Tibial nerve (tissue), 4 donors: ENCODE results near the gene C1orf105.
A peak's percentile ranks its signal among the peaks of the same experiment; 100 is the strongest.

Experiments used
- EP300 ChIP-seq, 2 donors: sonication (generic); formaldehyde crosslinking; IDR thresholded peaks; one replicate each; pipeline ENCODE4 v1.6.1; 2017; ENCODE audit warnings: antibody characterized with exemption in 2 of 2, mild to moderate bottlenecking in 1 of 2
- POLR2A ChIP-seq, 2 donors: fragments of 450-650 bp; IDR thresholded peaks; one replicate each; pipeline ENCODE4 v1.6.1; 2017; ENCODE audit warnings: antibody characterized with exemption in 2 of 2, mild to moderate bottlenecking in 2 of 2, moderate library complexity in 2 of 2
- TF ChIP-seq, protein P1 (sequence below), 5 experiments: fragments of 200-600 bp in 3 of 5; fragments of 450-650 bp in 2 of 5; sonication (generic) in 3 of 5; IDR thresholded peaks; one replicate each; pipeline ENCODE4 v1.5.1; 2016 to 2019; ENCODE audit warnings: antibody characterized with exemption in 5 of 5, mild to moderate bottlenecking in 3 of 5, moderate library complexity in 2 of 5

DNA sequence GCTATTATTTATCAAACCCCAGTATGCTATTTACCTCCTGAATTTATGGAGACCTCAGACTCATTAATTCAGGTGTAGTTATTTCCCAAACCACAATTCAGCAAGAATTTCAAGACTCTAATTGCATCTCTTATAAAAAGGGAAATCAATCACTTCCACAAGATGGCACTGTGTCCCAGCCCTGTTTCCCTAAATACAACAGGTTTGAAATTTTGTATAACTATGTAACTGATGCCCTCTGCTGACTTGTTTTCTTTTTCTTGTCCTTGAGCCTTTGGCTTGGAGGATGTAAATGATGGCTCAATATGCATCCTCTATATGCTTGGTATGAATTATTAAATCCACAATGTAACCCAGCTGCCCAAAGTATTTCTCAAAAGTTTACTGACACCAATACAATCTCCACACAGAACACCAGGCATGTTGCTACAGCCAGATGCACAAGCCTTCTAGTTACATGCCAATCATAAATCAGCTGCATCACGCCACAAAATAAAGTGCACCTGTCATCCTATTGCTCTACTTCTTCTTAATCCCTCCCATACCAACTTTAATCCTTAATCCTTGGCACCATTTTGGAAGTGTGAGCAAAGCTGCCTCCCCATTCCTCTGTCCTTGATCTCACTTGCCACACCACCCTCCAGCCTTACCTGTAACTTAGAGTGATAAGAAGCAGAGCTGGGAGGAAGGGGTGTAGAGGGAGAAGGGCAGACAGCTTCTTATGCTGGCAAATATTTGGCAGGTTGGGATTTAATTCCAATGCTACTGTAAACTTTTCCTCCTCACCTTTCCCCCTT is 9.0 kb downstream of the C1orf105 start:
- TF ChIP-seq, protein P1, sequence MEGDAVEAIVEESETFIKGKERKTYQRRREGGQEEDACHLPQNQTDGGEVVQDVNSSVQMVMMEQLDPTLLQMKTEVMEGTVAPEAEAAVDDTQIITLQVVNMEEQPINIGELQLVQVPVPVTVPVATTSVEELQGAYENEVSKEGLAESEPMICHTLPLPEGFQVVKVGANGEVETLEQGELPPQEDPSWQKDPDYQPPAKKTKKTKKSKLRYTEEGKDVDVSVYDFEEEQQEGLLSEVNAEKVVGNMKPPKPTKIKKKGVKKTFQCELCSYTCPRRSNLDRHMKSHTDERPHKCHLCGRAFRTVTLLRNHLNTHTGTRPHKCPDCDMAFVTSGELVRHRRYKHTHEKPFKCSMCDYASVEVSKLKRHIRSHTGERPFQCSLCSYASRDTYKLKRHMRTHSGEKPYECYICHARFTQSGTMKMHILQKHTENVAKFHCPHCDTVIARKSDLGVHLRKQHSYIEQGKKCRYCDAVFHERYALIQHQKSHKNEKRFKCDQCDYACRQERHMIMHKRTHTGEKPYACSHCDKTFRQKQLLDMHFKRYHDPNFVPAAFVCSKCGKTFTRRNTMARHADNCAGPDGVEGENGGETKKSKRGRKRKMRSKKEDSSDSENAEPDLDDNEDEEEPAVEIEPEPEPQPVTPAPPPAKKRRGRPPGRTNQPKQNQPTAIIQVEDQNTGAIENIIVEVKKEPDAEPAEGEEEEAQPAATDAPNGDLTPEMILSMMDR (IDR thresholded peaks at IDR 0.05), result peak; percentile 49 to 72 (median 57)
- TF ChIP-seq POLR2A (IDR thresholded peaks at IDR 0.05) (no peak), EP300 (IDR thresholded peaks at IDR 0.05) (no peak)
